GM19238 (cell line): ENCODE data around the gene UNC119.

Experiments
- DNase-seq: peaks from one replicate; pipeline ENCODE4 v3.0.0; 2011; ENCODE audit warnings: low spot score; ENCODE audit not compliant: insufficient read length

Gene UNC119

GRCh38 chr17:28544402-28545140 is 7.9 kb downstream of the UNC119 start:
- no peak for DNase-seq

GRCh38 chr17:28541439-28541838 is 11.0 kb downstream of the UNC119 start:
- no peak for DNase-seq

- DNase-seq: no peak
Measured at GRCh38 chr17:28540231-28540630, 12.2 kb downstream of the UNC119 start.

GRCh38 chr17:28538296-28538895 is 14.0 kb downstream of the UNC119 start:
- DNase-seq: no peak

- no peak for DNase-seq
Measured at GRCh38 chr17:28537219-28537610, 15.2 kb downstream of the UNC119 start.

- DNase-seq: no peak
Measured at GRCh38 chr17:28536532-28537218, 15.7 kb downstream of the UNC119 start.

GRCh38 chr17:28534740-28535375 is 17.6 kb downstream of the UNC119 start:
- DNase-seq: no peak

- DNase-seq: no peak
Measured at GRCh38 chr17:28533091-28533807, 19.2 kb downstream of the UNC119 start.

- no peak for DNase-seq
Measured at GRCh38 chr17:28532050-28532960, 20.1 kb downstream of the UNC119 start.

- DNase-seq: no peak
Measured at GRCh38 chr17:28530926-28531325, 21.5 kb downstream of the UNC119 start.

- DNase-seq: no peak
Measured at GRCh38 chr17:28530250-28530649, 22.2 kb downstream of the UNC119 start.

- DNase-seq: no peak
Measured at GRCh38 chr17:28529013-28529400, 23.4 kb downstream of the UNC119 start.

GRCh38 chr17:28528327-28529012 is 24.0 kb downstream of the UNC119 start:
- no peak for DNase-seq

- no peak for DNase-seq
Measured at GRCh38 chr17:28527859-28528258, 24.6 kb downstream of the UNC119 start.

- no peak for DNase-seq
Measured at GRCh38 chr17:28527181-28527681, 25.2 kb downstream of the UNC119 start.

GRCh38 chr17:28526381-28526780 is 26.0 kb downstream of the UNC119 start:
- DNase-seq: no peak

- DNase-seq: no peak
Measured at GRCh38 chr17:28524476-28525424, 27.7 kb downstream of the UNC119 start.

- no peak for DNase-seq
Measured at GRCh38 chr17:28523876-28524275, 28.5 kb downstream of the UNC119 start.
